Stimulated activated CD4-positive, alpha-beta T cell treated with anti-CD3 and anti-CD28 coated beads, Interleukin-4, amount 100 ng/mL, for 24 hours (primary cell): Measurements from ENCODE around the gene PSEN2.

Source experiments
- DNase-seq: peaks from one replicate; pipeline ENCODE4 v3.0.0-alpha.2; 2020

Gene PSEN2

GRCh38 chr1:226865590-226865989, 4.8 kb upstream of the PSEN2 start:
- DNase-seq, result no peak

- DNase-seq, result no peak
These were observed 2.9 kb upstream of the PSEN2 start for GRCh38 chr1:226867461-226868054.

GRCh38 chr1:226868726-226869125, 1.7 kb upstream of the PSEN2 start:
- DNase-seq, result no peak

GRCh38 chr1:226870026-226870400, 403 bp upstream of the PSEN2 start:
- no peak for DNase-seq

DNA sequence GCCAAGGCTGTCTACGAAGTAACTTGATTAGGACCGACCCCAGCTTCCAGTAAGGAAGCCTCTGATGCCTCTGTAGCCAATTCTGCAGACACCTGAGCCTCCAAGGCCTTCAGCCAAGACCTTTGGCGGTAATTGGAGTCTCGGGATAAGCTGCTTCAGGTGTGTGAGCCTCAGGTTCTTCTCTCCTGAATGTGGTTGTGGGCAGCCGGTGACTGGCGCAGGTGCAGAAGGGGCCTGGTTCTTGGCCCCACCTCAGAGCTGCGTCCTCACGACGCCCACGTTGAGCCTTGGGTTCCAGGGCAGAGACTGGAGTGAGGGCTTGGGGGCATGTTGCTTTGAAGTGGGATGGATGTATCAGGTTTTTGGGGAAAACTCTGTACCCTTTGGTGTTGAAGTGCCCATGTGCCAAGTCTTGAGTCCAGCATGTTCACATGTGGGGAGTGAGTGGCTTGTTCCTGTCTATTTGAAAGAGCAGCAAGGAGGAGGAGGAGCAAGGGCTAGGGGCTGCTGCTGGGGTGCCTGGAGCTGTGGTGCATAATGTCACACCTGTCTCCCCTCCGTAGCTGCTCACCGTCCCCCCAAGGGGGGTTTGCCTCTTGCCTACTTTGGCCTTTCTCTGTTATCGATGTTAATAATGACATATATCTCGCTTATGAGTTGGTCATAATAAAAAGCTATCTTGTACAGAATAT, 1.4 kb downstream of the PSEN2 start:
- no peak for DNase-seq

DNA sequence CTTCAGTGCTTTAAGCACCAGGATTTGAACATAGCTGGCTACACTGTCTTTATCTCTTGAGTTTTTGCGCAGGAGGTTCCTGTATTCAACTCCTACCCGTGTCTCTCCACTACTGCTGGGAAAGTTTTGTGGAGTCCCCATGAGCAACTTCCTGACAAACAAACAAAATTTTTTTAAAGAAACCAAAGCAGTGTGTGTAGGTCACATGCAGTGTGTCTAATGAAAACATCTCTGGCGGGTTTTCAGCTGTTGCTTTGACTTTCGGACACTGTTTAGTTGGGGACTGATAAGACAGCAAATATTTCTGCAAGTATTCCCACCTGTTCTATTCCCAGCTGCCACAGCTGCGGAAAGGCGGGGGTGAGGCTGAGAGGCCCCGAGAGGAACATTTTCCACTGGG, 2.0 kb downstream of the PSEN2 start:
- no peak for DNase-seq

GRCh38 chr1:226873771-226874578, 3.6 kb downstream of the PSEN2 start:
- no peak for DNase-seq

- DNase-seq, result no peak
These were observed 4.4 kb downstream of the PSEN2 start for GRCh38 chr1:226874579-226875425.

DNA sequence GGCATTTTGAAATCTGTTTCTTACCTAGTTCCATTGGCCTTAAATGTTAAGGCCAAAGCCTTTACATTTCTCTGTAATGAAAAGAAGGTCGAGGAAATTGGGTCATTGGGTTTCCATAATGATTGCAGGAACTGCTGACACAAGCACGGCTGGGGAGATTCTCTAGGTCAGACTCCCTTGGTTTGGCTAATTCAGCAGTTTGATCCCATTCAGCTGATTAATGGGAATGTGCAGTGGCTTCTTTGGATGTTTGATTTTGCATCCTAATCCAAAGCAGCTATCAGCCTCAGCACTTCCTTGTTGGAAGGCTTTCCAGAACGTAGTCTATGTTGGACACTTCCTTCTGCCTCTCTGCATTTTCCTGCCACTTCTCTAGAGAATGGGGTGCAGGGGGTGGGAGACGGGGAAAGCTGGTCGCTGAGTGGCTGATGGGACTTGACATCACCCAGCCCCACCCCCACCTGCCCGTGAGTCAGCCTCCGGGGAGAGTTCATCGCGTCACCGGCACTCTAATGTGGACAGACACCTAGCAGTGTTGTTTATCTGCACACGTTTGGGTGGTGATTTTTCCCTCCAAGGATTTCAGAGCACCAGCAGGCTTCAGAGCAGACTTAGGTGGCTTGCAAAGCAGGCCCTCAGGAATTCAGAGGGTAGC, 5.4 kb downstream of the PSEN2 start:
- no peak for DNase-seq

DNA sequence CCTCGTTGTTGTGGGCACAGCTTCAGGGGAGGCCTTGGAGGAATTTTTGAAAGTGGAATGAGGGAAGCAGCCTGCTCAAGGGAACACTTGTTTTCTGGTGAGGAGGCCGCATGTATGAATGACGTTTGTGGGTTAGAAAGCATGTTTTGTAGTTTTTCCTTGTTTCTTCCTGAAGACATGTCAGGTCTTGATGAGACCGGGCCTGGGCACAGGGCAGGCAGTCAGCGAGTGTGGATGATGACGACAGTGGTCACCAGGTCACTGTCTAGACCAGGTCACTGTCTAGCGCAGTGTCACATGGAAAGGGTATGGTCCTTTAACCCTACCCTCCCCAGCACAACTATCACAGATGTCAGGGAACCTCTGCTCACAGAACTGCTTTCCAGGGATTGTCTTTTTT, 7.3 kb downstream of the PSEN2 start:
- DNase-seq, result no peak

GRCh38 chr1:226880372-226881287, 10.2 kb downstream of the PSEN2 start:
- DNase-seq, result no peak

DNA sequence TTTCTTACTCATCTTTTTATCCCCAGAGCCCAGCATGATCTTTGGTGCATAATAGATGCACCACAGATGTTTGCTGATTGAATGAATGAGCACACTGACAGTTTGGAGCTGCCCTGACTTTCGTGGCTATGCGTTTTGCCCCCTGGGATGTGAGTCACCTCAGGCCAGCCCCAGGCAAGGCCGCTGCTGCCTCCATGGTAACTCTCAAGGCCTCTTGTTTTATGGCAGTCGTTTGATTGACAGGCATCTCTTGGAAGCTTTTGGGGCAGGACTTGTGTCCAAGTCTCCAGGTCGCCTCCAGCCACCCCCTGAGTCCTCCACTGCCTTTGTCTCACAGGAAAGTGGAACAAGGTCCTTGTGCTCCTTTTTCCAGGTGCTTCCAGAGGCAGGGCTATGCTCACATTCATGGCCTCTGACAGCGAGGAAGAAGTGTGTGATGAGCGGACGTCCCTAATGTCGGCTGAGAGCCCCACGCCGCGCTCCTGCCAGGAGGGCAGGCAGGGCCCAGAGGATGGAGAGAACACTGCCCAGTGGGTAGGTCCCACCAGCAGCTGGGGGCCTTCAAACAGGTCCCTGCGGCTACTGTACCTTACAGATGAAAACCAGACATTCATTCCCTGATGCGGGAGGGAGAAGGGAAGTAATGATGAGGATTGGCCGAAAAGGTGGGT, 11.2 kb downstream of the PSEN2 start:
- no peak for DNase-seq

DNA sequence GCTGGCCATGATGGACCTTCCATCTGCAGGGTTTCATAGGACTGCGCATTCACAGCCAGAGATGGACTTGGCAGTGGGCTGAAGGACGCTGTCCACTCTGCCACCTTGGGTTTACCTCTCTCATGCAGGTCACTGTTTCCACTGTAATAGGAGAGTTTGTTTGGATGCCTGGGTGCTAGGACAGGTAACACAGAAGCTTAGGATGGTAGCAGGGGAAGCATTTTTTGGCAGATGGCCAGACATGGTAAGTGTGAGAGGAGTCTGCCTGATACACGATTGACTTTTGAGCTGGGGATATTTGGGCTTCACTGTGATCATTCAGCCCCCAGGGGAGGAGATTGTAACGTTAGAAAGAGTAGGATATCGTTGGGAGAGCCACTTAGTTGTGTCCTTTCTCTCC, 11.8 kb downstream of the PSEN2 start:
- DNase-seq, result peak; percentile 22

DNA sequence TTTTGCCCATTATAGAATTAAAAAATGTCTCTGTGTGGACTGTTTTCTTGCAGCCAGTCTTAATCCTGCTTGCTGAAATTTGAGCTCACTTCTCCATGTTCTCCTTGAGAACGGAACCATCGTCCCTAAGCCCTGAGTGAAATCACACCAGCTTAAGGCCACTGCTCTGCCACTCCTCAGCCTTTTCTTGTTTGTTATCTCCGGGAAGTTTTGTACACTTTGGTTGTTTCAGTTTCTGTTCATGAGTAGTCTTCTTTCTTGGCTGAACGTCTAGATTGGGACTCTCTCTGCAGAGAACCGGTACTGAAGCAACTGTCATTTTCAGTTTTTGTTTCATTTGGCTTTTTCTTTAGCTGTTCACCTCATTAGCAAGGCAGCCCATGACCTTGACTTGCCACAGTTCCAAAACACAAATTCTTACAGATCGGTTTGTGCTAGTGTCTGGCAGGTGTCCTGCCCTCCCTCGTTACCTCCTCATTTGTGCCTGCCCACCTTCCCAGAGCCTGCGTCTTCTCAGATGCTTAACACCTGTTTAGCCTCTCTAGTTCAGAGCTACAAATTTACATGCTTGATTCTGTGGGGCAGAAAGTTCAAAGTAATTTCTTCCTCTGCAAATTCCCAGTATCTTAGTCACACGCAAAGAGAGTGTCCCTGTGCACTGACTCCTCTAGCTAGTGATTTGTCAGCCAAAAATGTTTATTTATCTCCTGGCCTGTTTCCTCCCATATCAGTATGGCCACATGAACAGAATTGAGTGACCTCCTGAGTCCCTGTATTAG, 12.4 kb downstream of the PSEN2 start:
- DNase-seq, result peak; percentile 41

GRCh38 chr1:226883630-226884029, 13.2 kb downstream of the PSEN2 start:
- DNase-seq, result no peak

GRCh38 chr1:226884116-226884625, 13.8 kb downstream of the PSEN2 start:
- DNase-seq, result no peak

GRCh38 chr1:226884966-226885820, 14.8 kb downstream of the PSEN2 start:
- DNase-seq, result no peak

- no peak for DNase-seq
These were observed 15.9 kb downstream of the PSEN2 start for GRCh38 chr1:226886122-226886901.
